ENCODE measurements around the gene MYL3.

The MYL3 gene

DNA sequence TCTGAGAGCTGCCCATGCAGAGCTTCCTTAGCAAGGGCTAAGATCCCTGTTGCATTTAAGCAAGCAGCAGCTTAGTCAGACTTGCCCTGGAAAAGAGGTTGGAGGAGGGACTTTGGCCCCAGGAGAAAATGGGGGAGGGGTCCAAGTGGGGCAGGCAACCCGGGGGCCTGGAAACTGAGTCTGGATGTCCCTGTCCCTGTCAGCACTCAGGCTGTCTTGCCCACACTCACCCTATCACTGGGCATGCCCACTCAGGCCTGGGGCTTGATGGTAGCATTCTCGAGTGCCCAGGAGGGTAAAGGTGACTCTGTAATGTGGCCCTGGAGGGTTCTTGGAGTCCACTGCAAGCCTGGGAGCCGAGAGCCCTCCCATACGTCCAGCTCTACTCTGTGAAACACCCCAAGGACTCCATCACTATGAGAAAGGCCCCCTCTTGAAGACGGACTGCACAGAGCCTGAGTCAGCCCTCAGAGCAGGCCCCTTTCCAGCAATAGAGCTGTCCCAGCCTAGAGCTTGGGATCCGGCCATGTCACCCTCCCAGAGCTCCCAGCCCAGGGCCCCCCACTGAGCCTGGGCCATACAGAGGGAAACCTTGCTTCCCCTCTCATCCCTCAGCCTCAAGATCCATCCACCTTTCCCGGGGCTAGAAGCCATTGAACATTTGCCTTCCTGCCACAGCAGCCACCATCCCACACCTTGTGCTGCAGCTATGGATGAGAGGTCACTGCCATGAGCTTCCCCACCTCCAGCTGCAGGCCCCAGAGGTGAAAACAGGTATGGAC is 13.4 kb downstream of the MYL3 start:
- Histone ChIP-seq H3K79me2 (ENCODE audit: insufficient read depth, low read depth) (no peaks in the 10 kb centered on the region), H4K20me1 (ENCODE audit: insufficient read depth) (no peaks in the 10 kb centered on the region), H3K27me3 (ENCODE audit: insufficient read depth, low read depth) (no peaks in the 10 kb centered on the region), H3K4me3 (IDR thresholded peaks at IDR 0.05; ENCODE audit: insufficient read depth, low read depth, low read length) (no peak overlapping the region), H3K4me2 (no peak overlapping the region), H3K4me1 (ENCODE audit: low read depth, poor library complexity, severe bottlenecking) (no peaks in the 10 kb centered on the region), H3K9ac (no peak overlapping the region), H2AFZ (ENCODE audit: low read depth) (no peak overlapping the region), H3K36me3 (ENCODE audit: insufficient read depth) (no peaks in the 10 kb centered on the region), H3K27ac (no peak overlapping the region)
- TF ChIP-seq, protein P1, sequence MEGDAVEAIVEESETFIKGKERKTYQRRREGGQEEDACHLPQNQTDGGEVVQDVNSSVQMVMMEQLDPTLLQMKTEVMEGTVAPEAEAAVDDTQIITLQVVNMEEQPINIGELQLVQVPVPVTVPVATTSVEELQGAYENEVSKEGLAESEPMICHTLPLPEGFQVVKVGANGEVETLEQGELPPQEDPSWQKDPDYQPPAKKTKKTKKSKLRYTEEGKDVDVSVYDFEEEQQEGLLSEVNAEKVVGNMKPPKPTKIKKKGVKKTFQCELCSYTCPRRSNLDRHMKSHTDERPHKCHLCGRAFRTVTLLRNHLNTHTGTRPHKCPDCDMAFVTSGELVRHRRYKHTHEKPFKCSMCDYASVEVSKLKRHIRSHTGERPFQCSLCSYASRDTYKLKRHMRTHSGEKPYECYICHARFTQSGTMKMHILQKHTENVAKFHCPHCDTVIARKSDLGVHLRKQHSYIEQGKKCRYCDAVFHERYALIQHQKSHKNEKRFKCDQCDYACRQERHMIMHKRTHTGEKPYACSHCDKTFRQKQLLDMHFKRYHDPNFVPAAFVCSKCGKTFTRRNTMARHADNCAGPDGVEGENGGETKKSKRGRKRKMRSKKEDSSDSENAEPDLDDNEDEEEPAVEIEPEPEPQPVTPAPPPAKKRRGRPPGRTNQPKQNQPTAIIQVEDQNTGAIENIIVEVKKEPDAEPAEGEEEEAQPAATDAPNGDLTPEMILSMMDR (conservative IDR thresholded peaks at IDR 0.05; ENCODE audit: low read depth, low read length), result no peak

DNA sequence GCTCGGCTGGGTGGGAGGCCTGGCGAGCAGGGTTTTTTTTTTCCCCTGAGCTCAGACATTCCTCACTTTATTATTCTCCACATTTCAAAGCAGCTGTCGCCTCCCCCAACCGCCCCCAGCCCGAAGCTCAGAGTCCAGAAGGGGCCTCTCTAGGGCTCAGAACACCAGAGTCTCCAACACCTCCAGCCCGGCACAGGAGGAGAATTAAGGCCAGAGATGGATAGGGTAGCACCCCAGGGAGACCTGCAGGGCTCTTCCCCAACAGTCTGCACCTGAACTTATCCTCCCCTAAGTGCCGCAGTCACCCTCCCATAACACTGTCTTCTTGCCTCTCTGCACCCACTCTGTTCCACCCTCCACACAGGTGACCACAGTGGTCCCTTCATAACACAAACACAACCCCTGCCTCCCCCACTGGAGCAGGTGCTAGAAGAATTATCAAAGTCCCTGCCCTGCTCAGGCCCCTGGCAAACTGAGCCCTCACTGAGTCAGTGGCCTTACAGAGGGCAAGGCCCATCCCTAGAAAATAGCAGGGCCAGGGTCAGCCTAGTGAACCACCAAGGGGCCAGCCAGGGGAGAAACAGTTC is 14.1 kb downstream of the MYL3 start:
- Histone ChIP-seq H3K36me3 (ENCODE audit: insufficient read depth) (no peaks in the 10 kb centered on the region), H3K4me2 (no peak overlapping the region), H3K27me3 (ENCODE audit: insufficient read depth, low read depth) (no peaks in the 10 kb centered on the region), H3K4me1 (ENCODE audit: low read depth, poor library complexity, severe bottlenecking) (no peaks in the 10 kb centered on the region), H2AFZ (ENCODE audit: low read depth) (no peak overlapping the region), H3K27ac (no peak overlapping the region), H3K79me2 (ENCODE audit: insufficient read depth, low read depth) (no peaks in the 10 kb centered on the region), H4K20me1 (ENCODE audit: insufficient read depth) (no peaks in the 10 kb centered on the region), H3K4me3 (IDR thresholded peaks at IDR 0.05; ENCODE audit: insufficient read depth, low read depth, low read length) (no peak overlapping the region), H3K9ac (no peak overlapping the region)
- TF ChIP-seq, protein P1 (conservative IDR thresholded peaks at IDR 0.05; ENCODE audit: low read depth, low read length), result no peak

DNA sequence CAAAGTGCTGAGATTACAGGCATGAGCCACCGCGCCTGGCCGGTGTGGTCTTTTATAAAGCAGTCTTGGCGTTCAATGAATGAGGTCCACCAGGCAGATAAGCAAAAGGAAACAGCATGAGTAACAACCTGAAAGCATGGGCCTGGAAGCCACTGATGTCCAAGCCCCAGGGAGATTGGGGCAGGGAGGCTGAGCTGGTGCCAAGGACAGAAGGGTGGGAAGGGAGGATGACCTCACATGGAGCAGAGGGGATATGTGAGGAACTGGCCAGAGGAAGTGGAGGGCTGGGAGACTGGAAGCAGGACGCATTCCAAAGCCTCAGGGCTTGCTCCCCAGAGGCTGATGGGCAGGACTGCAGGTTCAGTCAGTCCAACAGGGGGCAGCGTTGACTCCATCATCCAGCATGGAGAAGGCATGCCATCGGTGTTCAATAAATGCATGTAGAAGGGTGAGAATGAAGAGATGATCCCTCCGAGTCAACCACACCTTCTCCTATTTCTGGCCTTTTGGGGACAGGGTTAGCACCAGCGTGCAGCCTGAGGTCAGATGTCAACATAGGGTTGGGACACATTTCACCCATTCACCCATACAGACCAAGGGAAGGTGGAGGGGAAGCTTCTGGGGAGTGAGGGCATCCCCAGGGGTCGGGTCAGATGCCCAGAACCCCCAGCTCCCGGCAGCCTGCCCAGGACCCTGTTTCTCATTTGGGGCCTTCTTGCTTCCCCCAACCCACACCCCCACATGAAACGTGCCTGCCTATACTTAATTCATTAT is 14.8 kb downstream of the MYL3 start:
- H3K4me1 ChIP-seq (ENCODE audit: low read depth, poor library complexity, severe bottlenecking), result no peaks in the 10 kb centered on the region
- H2AFZ ChIP-seq (ENCODE audit: low read depth), result no peak overlapping the region
- H3K79me2 ChIP-seq (ENCODE audit: insufficient read depth, low read depth), result no peaks in the 10 kb centered on the region
- no peak overlapping the region for H3K4me2 ChIP-seq
- no peaks in the 10 kb centered on the region for H3K36me3 ChIP-seq (ENCODE audit: insufficient read depth)
- no peak overlapping the region for H3K27ac ChIP-seq
- H3K27me3 ChIP-seq (ENCODE audit: insufficient read depth, low read depth), result no peaks in the 10 kb centered on the region
- no peak overlapping the region for H3K4me3 ChIP-seq (IDR thresholded peaks at IDR 0.05; ENCODE audit: insufficient read depth, low read depth, low read length)
- H4K20me1 ChIP-seq (ENCODE audit: insufficient read depth), result no peaks in the 10 kb centered on the region
- TF ChIP-seq, protein P1 (conservative IDR thresholded peaks at IDR 0.05; ENCODE audit: low read depth, low read length), result no peak; the same call in 1 of the 2 replicates
- no peak overlapping the region for H3K9ac ChIP-seq

DNA sequence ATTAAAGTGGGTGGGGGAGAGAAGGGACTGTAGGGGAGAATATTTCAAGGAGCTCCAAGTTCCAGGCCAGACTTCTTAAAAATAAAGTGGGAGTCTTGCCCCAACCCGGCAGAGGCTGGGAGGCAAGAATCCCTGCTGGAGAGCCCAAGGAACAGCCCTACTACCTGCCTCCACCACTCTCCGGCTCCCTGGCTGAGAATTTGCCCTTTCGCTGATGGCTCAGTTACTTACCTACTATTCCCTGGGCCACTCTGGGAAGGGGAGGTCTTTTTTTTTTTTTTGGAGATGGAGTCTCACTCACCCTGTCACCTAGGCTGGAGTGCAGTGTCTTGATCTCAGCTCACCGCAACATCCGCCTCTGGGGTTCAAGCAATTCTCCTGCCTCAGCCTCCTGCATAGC is 15.5 kb downstream of the MYL3 start:
- TF ChIP-seq, protein P1 (conservative IDR thresholded peaks at IDR 0.05; ENCODE audit: low read depth, low read length), result no peak
- H3K9ac ChIP-seq, result no peak overlapping the region
- H4K20me1 ChIP-seq (ENCODE audit: insufficient read depth), result no peaks in the 10 kb centered on the region
- no peak overlapping the region for H3K27ac ChIP-seq
- no peaks in the 10 kb centered on the region for H3K79me2 ChIP-seq (ENCODE audit: insufficient read depth, low read depth)
- no peak overlapping the region for H3K4me3 ChIP-seq (IDR thresholded peaks at IDR 0.05; ENCODE audit: insufficient read depth, low read depth, low read length)
- H2AFZ ChIP-seq (ENCODE audit: low read depth), result no peak overlapping the region
- no peaks in the 10 kb centered on the region for H3K36me3 ChIP-seq (ENCODE audit: insufficient read depth)
- no peaks in the 10 kb centered on the region for H3K4me1 ChIP-seq (ENCODE audit: low read depth, poor library complexity, severe bottlenecking)
- no peak overlapping the region for H3K4me2 ChIP-seq
- H3K27me3 ChIP-seq (ENCODE audit: insufficient read depth, low read depth), result no peaks in the 10 kb centered on the region

Measured in KMS-11 (cell line).